Calu3 (cell line): ENCODE measurements around the gene NR1I2. TPM values are rescaled to one million over a fixed set of nuclear protein-coding genes. Genes with fewer than 3 reads are reported as not detected.

ENCODE experiments used
- BruUV-seq: library from RNA; stranded (reverse); fragments of 400-500 nt; replicated peaks from 2 replicates; lab custom pipeline; 2021; lab: Mats Ljungman, UMichigan
- CTCF ChIA-PET: fragments of 300-600 bp; sonication (Branson Sonifier 250); formaldehyde crosslinking; loops from one replicate; lab custom pipeline; 2022; ENCODE audit warnings: antibody characterized with exemption; lab: Charles Lee
- DNase-seq: peaks from one replicate; pipeline ENCODE4 v3.0.0; 2022
- H3K27ac Mint-ChIP-seq: one replicate; pipeline ENCODE4 v1.8.0; 2022; ENCODE audit warnings: mixed read lengths; ENCODE audit not compliant: unreplicated experiment
- H3K27me3 Mint-ChIP-seq: one replicate; pipeline ENCODE4 v1.8.0; 2022; ENCODE audit warnings: mixed read lengths; ENCODE audit not compliant: unreplicated experiment
- H3K36me3 Mint-ChIP-seq: one replicate; pipeline ENCODE4 v1.8.0; 2022; ENCODE audit warnings: mild to moderate bottlenecking, moderate library complexity, mixed read lengths; ENCODE audit not compliant: insufficient read depth, unreplicated experiment
- H3K4me1 Mint-ChIP-seq: one replicate; pipeline ENCODE4 v1.8.0; 2022; ENCODE audit warnings: mild to moderate bottlenecking, low read depth, mixed read lengths; ENCODE audit not compliant: unreplicated experiment
- H3K4me3 Mint-ChIP-seq: one replicate; pipeline ENCODE4 v1.8.0; 2022; ENCODE audit warnings: mild to moderate bottlenecking, low read depth, moderate library complexity, mixed read lengths; ENCODE audit not compliant: unreplicated experiment
- H3K9me3 Mint-ChIP-seq: one replicate; pipeline ENCODE4 v1.8.0; 2022; ENCODE audit warnings: low read depth, mixed read lengths; ENCODE audit not compliant: unreplicated experiment
- CTCF ChIP-seq: fragments of 200-600 bp; IDR thresholded peaks from one replicate; pipeline ENCODE4 v1.8.0; 2022; ENCODE audit warnings: antibody characterized with exemption; ENCODE audit not compliant: unreplicated experiment
- intact Hi-C: fragments of 100-400 bp; cut with micrococcal nuclease; formaldehyde crosslinking; loops from one replicate; pipeline ENCODE4 v1.10.0; 2022; ENCODE audit not compliant: unreplicated experiment
- total RNA-seq: library from RNA; stranded (reverse); gene quantifications from 2 replicates; pipeline ENCODE4 v1.2.3, GENCODE V29; 2022

NR1I2 gene
- total RNA-seq, 1 experiment from 2014 or later: 2.9 TPM

- BruUV-seq: no TSS peak
- peaks cover 3% of the 10 kb centered on the region for H3K9me3 Mint-ChIP-seq
- H3K36me3 Mint-ChIP-seq: no peaks in the 10 kb centered on the region
- H3K27ac Mint-ChIP-seq: no peak overlapping the region
- peaks cover 11% of the 10 kb centered on the region for H3K27me3 Mint-ChIP-seq
- no peak for DNase-seq
- no peak overlapping the region for H3K4me3 Mint-ChIP-seq
- intact Hi-C loops: no loop called here
- H3K4me1 Mint-ChIP-seq: peaks cover 20% of the 10 kb centered on the region
- CTCF ChIA-PET: interaction anchor here (1.0 kb wide), 1 partner anchor 9 kb away, joined by 3 read pairs; no protein-coding TSS in a partner anchor
- TF ChIP-seq CTCF: no peak
Measured at GRCh38 chr3:119796785-119797184, 14.9 kb downstream of the NR1I2 start.

GRCh38 chr3:119800844-119801243, 18.9 kb downstream of the NR1I2 start:
- peaks cover 11% of the 10 kb centered on the region for H3K4me1 Mint-ChIP-seq
- CTCF ChIA-PET: no interaction called here

GRCh38 chr3:119808244-119808643, 26.3 kb downstream of the NR1I2 start:
- Mint-ChIP-seq H3K27ac (no peak overlapping the region), H3K9me3 (no peaks in the 10 kb centered on the region), H3K36me3 (no peaks in the 10 kb centered on the region), H3K27me3 (peaks cover 8% of the 10 kb centered on the region), H3K4me3 (no peak overlapping the region), H3K4me1 (no peaks in the 10 kb centered on the region)
- DNase-seq: no peak
- no peak for TF ChIP-seq CTCF
- BruUV-seq: no TSS peak
- CTCF ChIA-PET: no interaction called here
- intact Hi-C loops: no loop called here

More at GRCh38 chr3:119800844-119801243, 18.9 kb downstream of the NR1I2 start:
- H3K4me3 Mint-ChIP-seq: no peak overlapping the region
- BruUV-seq: no TSS peak
- DNase-seq: no peak
- no peak for TF ChIP-seq CTCF
- peaks cover 3% of the 10 kb centered on the region for H3K9me3 Mint-ChIP-seq
- H3K27ac Mint-ChIP-seq: no peak overlapping the region
- H3K36me3 Mint-ChIP-seq: no peaks in the 10 kb centered on the region
- intact Hi-C loops: no loop called here
- peaks cover 11% of the 10 kb centered on the region for H3K27me3 Mint-ChIP-seq

DNA sequence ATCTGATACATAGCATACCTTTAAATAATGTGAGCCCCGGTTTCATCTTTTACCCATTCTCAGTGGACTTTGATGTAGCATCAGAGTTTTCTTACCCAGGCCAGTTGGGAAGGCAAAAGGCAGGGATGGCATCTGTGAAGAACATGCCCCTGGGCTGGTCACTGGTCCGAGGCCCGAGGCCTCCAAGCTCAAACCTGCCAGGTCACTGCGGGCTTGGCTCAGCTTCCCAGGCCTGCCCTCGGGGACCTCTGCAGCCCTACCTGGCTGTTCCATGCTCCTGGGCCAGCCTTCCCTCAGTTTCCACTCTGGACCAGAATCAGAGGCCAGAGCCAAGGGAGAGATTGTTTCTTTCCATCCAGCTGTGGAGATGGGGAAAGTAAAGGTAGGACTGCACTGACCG, 26.9 kb downstream of the NR1I2 start:
- DNase-seq: no peak
- no peaks in the 10 kb centered on the region for H3K9me3 Mint-ChIP-seq
- CTCF ChIA-PET: no interaction called here
- H3K36me3 Mint-ChIP-seq: no peaks in the 10 kb centered on the region
- H3K4me1 Mint-ChIP-seq: no peaks in the 10 kb centered on the region
- no peak for TF ChIP-seq CTCF
- peaks cover 14% of the 10 kb centered on the region for H3K27me3 Mint-ChIP-seq
- intact Hi-C loops: no loop called here
- H3K27ac Mint-ChIP-seq: no peak overlapping the region
- no peak overlapping the region for H3K4me3 Mint-ChIP-seq
- no TSS peak for BruUV-seq
